GM18951 (cell line): Measurements from ENCODE around the gene CHI3L1.

Experiments
- POLR2A ChIP-seq: IDR thresholded peaks from 4 replicates; pipeline ENCODE4 v1.6.1; 2011; ENCODE audit warnings: mild to moderate bottlenecking; ENCODE audit not compliant: insufficient read length, insufficient read depth; ENCODE audit errors: extremely low read depth
- in situ Hi-C: fragments of 300-500 bp; cut with MboI; formaldehyde crosslinking; loops from one replicate; pipeline ENCODE4 v1.12.0; 2022; ENCODE audit warnings: low sequenced_read_pairs, mixed read lengths, inconsistent platforms; ENCODE audit not compliant: unreplicated experiment

The CHI3L1 gene

DNA sequence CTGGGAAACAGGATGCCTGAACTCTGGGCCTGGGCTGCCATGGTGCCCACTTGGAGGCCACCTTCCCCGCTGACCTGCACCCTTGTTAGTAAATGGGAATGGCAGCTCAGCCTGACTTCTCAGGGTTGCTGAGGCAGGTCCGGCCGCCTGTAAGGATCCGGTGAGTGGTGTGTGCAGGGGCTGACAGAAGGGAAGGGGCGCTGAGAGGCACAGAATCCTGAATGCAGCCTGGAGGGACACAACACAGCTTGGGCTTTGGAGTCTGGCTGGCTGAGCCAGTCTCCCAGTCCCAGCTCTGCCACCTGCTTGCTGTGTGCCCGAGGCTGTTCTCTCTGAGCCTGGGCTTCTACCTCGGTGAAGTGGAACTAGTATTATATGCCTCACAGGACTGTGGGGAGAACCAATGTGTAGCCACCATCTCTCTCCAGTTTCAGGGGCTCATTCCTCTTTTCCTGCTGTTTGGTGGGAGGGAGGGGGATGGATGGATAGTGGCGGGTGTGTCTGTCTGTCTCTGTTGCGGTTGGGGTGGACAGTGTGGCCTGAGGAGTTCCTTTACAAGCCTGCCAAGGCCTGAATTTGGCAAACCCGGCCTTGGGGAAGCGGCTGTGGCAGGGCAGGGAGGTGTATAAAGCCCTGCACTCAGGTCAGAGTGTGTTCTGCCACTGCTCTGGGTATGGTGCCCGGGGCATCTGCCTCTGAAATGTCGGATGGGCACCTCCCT, 41.0 kb downstream of the CHI3L1 start:
- in situ Hi-C loops = no loop called here
- TF ChIP-seq POLR2A = no peak

DNA sequence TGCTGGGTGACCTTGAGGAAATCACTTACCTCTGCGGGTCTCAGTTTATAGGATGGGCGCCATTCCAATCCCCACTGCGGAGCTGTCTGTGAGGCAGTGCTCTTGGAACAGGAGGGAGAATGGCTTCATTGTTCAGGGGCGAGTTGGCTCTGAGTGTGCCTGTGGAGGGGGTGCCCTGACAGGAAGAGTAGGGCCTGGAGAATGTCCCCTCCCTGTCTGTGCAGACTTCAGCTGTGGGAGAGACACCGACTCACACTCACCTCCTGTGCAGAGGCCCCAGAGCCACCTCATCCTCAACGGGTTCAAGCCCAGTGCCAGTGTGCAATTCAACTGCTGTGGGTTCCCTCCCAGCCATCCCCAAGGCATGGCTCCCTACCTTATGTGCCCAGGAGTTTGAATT, 41.8 kb downstream of the CHI3L1 start:
- in situ Hi-C loops = no loop called here
- TF ChIP-seq POLR2A = no peak

DNA sequence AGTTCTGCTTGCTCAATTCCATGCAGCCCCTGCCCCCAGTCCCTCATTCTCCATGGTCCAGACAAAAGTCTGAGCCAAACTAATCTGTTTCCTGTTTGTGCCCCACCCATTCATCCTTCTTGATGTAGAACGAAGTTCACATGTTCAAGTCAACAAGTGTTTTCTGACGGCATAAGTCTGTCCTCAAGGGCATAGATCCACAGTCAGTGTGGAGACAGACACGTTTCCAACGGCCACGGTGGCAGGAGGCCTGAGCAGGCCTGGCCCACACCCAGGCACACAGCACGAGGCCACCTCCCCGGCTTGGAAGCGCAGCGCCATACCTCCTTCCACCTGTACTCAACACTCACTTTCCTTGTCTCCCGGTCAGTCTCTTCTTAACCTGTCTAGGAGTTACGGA, 42.9 kb downstream of the CHI3L1 start:
- no peak for TF ChIP-seq POLR2A
- in situ Hi-C loops = no loop called here

DNA sequence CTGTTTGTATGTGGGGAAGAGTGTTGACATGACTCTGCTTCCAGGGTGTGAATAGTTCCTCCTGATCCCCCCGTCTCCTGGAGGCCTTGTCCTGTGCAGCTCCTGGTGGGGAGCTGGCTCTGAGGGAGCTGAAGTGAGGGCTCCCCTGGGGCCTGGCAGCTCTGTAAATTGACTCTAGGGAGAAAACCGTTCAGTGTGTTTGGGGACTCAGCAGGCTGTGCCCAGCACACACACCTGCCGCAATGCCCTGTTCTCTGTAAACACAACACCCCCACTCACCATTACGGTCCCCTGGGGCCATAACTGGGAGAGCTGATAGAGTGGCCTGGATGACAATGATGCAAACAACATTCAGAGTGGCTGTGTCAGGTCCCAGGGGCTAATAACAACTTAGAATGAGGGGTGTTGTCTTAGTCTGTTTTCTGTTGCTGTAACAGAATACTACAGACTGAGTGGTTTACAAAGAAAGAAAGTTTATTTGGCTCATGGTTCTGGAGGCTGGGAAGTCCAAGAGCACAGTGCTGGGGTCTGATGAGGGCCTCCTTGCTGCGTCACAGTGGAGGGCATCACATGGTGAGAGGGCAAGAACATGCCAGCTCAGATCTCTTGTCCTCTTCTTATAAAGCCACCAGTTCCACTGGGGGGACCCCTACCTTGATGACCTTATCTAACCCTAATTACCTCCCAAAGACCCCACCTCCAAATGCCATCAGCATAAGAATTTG, 43.7 kb downstream of the CHI3L1 start:
- in situ Hi-C loops = no loop called here

DNA sequence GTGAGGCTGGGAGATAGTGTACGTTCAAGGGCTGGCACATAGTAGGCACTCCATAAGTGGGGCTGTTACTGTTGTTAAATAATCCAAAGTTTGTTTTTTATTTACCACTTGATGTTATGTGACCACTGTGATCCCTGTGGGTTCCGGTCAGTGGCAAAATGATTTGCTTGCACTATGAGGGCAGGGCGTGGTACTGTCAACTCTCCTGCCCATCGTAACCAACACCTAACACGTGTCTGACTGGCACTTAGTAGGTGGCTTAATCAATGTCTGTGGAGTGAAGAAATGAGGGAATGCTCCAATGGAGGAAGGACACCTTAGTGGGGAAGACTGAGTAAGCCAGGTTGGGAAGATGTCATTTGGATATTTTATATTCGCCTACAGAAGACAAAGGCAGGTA, 44.4 kb downstream of the CHI3L1 start:
- in situ Hi-C loops = no loop called here
- no peak for TF ChIP-seq POLR2A

More for the DNA sequence above, 43.7 kb downstream of the CHI3L1 start:
- TF ChIP-seq POLR2A = no peak

DNA sequence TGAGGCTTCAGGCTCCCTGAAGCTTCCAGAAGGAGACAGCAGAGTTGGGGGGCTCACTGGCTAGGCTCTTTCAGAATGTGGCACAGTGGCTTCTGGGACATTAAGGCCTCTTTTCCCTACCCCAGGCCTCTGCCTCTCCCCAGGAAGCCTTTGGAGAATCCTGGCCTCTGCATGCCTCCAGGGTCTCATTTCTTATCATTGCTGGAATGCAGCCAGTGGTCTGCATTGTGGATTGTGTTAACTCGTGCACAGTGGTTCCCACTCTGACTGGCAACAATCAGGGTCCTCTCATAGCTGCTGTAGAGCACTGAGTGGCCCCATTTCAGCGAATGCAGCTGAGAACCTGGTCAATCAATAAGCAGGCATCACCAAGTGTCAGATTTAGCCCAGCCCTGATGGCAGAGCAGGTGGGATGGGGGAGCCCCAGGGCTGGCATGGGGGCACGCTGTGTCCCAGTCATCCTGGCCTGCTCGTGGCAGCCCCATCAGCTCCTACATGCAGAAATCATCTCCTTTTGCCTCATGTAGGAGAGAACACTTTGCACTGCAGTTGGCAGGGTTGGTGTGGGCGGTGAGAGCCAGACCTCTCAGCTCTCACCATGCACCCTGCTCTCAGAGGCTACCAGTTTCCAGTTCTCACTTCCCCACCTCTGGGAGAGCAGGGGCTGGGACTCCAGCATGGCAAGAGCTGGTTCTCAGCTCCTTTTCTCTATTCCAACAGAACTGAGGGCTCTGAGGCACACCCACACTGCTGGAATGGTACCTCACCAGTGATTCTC, 45.6 kb downstream of the CHI3L1 start:
- no peak for TF ChIP-seq POLR2A
- in situ Hi-C loops = no loop called here

GRCh38 chr1:203139976-203140475, 46.5 kb downstream of the CHI3L1 start:
- in situ Hi-C loops = no loop called here
- TF ChIP-seq POLR2A = no peak

GRCh38 chr1:203138066-203138465, 48.4 kb downstream of the CHI3L1 start:
- TF ChIP-seq POLR2A = no peak
- in situ Hi-C loops = no loop called here

DNA sequence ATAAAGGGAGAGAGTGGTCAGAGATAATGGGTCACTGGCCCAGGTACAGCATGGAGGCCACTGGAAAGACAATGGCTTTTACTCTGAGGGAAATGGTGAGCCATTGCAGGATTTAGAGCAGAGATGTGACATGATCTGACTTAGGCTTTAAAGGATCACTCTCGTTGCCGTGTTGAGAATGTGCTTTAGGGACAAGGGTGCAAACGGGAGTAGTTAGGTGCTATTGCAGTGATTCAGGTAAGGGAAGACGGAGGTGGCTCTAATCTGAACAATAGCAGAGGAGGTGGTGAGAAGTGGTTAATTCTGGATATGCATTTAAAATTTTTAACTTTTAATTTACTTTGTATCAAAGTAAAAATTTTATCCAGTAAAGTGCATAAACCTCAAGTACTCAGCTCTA, 49.2 kb downstream of the CHI3L1 start:
- in situ Hi-C loops = no loop called here
- no peak for TF ChIP-seq POLR2A

- in situ Hi-C loops = no loop called here
Observed at GRCh38 chr1:203136409-203137042, 50.0 kb downstream of the CHI3L1 start.

GRCh38 chr1:203135636-203136305, 50.7 kb downstream of the CHI3L1 start:
- in situ Hi-C loops = no loop called here

More at GRCh38 chr1:203136409-203137042, 50.0 kb downstream of the CHI3L1 start:
- TF ChIP-seq POLR2A = no peak

DNA sequence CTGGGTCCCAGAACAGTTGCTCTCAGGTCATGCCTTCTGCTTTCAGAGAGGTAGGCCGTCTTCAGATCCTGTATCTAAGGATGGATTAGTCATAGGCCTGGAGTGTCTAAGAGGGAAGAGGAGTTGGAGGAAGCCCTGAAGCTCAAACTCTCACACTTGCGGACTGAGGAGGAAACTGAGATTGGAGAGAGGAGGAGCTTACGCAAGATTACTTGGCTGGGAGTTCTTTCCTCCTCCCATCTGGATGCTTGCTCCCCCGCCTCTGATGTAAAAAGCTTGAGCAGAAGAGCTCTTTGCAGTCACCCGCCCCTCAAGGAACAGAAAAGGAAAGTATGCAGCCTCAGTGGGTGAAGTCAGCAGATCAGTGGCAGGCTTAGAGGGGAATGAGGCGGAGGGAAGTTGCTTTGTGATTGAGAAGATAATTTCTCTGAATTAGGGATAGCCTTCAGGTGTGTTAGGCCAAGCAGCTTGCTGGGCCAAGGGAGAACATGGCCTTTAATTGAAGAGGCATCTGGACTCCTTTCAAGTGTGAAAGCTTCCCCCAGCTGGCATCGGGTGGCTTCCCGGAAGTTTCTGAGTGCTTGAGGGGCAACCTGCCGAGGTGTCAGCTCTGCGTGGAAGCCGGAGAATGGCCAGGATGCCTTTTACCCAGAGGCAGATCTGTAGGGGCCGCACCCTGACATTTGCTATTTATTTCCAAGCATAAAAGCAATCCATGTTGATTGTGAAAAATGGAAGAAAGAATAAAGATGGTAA, 52.4 kb downstream of the CHI3L1 start:
- no peak for TF ChIP-seq POLR2A
- in situ Hi-C loops = no loop called here

More at GRCh38 chr1:203135636-203136305, 50.7 kb downstream of the CHI3L1 start:
- TF ChIP-seq POLR2A = no peak
